Stimulated activated naive CD8-positive, alpha-beta T cell treated with anti-CD3 and anti-CD28 coated beads, Interleukin-15, Interleukin-2, amounts not matched to agents 100 U/mL and 50 U/mL, for 24 hours (primary cell): ENCODE measurements around the gene ADGRV1.
"Not testable (repeated sequence)": the region's sequence is repeated elsewhere in the genome, so short reads cannot be mapped to it uniquely, and the experiment has no call there.

Source experiments
- ATAC-seq: fragments of 150-1000 bp; cut with Tn5 transposase; one replicate; pipeline ENCODE4 v1.10.0; 2021
- DNase-seq: peaks from one replicate; pipeline ENCODE4 v3.0.0; 2021

ADGRV1 gene

GRCh38 chr5:90947667-90948066, 389.1 kb downstream of the ADGRV1 start:
- ATAC-seq: no peak
- DNase-seq: no peak

- ATAC-seq: no peak
- no peak for DNase-seq
Observed at GRCh38 chr5:90948969-90949368, 390.4 kb downstream of the ADGRV1 start.

- no peak for ATAC-seq
- DNase-seq: no peak
Observed at GRCh38 chr5:90949469-90950358, 391.1 kb downstream of the ADGRV1 start.

DNA sequence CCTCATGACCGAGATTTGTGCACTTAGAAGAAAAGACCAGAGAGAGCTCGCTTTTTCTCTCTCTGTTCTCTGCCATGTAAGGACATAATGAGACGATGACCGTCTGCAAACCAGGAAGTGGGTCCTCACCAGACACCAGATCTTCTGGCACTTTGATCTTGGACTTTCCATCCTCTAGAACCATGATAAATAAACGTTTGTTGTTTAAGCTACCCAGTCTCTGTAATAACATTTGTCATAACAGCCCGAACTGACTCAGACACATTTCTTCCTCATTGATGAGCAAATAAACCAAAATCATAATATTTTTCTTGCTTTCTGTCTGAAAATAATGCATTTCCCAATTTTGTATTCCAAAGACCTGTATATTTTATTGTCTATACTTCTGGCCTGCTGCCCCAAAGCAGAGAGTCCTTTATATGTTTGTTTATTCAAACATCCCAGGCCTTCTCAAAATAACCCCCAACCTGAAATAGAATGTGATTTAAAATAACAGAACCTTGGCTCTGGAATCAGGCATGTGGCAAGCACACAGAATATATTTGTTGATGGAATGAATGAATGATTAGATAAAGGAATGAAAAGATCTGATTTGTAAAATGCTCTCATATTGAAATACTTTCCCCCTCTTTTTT, 396.5 kb downstream of the ADGRV1 start:
- no peak for ATAC-seq

DNA sequence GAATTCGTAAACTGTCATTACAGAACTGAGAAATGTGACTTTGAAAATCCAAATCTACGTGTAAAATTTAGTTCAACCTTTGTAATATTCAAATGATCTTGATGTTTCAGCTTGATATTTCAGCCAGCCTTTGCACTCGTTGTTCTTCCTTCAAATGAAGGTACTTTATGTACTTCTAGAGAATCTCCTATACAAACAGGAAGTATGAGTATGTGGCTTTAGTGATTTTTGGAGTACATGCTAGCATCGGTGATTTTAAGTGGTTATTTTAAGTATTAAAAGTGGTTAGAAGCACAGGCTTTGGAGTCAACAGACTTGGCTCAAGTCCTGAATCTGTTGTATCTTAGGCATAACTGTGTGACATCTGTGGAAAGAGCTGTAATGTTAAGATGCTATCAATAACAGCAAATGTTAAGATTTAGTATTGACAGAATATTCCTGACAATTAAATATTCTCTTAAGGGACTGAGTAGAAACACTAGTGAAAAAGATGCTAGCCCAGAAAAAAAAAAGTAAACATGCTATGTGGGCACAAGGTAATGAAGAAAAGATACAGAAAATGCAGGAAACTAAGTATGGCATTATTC, 398.0 kb downstream of the ADGRV1 start:
- peak; percentile 43 for ATAC-seq
- DNase-seq: no peak

More for the DNA sequence above, 396.5 kb downstream of the ADGRV1 start:
- DNase-seq: no peak

GRCh38 chr5:90957906-90958305, 399.3 kb downstream of the ADGRV1 start:
- DNase-seq: no peak

GRCh38 chr5:90959262-90959661, 400.7 kb downstream of the ADGRV1 start:
- DNase-seq (no peak), ATAC-seq (no peak)

More at GRCh38 chr5:90957906-90958305, 399.3 kb downstream of the ADGRV1 start:
- ATAC-seq: no peak

- ATAC-seq (no peak), DNase-seq (no peak)
Observed at GRCh38 chr5:90962481-90962880, 403.9 kb downstream of the ADGRV1 start.

DNA sequence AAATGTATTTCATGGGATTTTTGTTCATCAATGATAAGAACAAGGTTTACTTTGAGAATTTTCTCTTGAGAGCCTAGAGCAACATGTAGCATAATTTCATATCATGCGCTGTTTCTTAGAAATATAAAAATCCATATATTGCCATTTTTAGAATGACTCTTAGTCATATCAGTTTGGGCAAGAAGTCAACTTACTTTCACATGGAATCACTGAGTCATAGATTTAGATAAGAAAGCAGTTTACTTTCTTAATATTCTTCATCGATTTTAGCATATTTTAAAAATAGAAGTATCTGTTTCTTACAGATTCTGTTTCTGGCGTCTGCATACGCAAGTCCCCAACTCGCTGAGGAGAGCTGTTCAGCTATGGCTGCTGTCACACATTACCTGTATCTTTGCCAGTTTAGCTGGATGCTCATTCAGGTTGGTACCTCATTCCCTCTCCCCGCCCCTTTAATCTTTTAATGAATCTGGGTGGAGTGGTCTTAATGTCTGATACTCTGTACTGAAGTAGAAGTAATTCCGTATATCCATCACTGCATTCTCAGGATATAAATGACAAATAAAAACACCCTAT, 406.6 kb downstream of the ADGRV1 start:
- DNase-seq (no peak), ATAC-seq (peak; percentile 14)

- DNase-seq (no peak), ATAC-seq (peak; percentile 49)
Observed at GRCh38 chr5:90967443-90967842, 408.8 kb downstream of the ADGRV1 start.

DNA sequence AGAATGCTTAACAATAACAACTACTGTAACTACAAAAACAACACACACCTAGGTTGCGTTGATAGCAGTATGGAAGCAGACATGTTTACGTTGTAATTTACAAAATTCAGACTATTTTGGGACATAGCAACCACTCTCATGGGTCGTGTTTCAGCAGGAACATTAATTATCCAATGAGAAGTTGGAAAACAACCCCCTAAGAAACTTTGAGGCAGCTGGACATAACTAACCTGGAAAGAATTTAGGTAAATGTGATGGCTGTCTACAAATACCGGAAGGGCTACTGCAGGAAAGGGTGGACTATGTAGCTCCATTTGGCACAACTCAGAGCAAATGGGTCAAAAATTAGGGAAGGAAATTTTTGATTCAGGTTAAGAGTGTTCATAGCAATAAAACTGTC, 409.3 kb downstream of the ADGRV1 start:
- no peak for ATAC-seq
- no peak for DNase-seq

DNA sequence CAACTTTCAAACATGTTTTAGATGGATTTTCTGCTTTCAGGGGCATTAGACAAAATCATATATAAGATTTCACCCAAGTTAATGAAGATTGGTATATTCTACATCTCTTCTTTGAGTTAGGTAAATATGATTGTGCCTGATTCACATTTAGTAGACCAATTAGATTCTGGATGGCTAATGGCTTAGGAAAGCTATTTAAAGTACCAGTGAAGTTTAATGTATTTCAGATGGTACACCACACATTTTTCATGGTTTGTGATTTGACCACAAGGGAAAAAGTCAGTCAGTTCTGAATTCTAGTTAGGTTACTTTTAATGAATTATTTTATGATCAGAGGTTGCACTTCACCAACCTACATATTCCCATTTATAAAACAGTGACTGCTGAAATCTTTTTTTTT, 409.7 kb downstream of the ADGRV1 start:
- ATAC-seq: no peak
- DNase-seq: no peak

DNA sequence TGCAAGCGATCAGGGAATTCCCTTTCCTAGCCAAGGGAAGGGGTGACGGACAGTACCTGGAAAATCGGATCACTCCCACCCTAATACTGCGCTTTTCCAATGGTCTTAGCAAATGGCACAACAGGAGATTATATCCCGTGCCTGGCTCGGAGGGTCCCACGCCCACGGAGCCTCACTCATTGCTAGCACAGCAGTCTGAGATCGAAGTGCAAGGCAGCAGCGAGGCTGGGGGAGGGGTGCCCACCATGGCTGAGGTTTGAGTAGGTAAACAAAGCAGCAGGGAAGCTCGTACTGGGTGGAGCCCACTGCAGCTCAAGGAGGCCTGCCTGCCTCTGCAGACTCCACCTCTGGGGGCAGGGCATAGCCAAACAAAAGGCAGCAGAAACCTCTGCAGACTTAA, 411.3 kb downstream of the ADGRV1 start:
- DNase-seq, ATAC-seq: not testable (repeated sequence)

DNA sequence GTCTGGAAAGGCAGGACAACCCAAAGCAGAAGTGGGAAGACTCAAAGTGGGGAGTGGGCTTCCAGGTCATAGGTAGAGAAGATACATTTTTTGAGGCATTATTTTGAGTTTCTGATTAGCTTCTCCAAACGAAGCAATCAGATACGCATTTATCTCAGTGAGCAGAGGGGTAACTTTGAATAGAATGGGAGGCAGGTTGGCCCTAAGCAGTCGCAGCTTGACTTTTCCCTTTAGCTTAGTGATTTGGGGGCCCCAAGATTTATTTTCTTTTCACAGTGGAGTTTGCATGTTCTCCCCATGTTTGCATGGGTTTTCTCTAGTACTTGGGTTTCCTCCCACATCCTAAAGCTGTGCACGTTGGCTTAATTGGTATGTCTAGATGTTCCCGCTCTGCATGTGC, 422.6 kb downstream of the ADGRV1 start:
- DNase-seq (no peak), ATAC-seq (no peak)

DNA sequence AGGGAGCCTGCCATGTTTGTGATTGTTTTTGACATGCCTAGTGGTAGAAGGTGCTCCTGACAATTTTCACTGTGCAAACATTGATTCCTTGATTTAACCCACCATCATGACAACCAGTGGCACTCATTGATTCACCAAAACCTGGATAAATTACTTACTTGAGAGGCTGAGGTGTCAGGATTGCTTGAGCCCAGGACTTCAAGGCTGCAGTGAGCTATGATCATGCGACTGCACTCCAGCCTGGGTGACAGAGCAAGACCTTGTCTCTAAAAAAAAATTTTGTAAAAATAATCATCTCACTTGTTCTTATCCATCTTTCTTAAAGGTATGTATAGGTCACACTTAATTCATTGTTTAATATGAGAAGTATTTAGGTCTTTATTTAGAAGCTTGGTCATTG, 423.2 kb downstream of the ADGRV1 start:
- DNase-seq (no peak), ATAC-seq (no peak)

DNA sequence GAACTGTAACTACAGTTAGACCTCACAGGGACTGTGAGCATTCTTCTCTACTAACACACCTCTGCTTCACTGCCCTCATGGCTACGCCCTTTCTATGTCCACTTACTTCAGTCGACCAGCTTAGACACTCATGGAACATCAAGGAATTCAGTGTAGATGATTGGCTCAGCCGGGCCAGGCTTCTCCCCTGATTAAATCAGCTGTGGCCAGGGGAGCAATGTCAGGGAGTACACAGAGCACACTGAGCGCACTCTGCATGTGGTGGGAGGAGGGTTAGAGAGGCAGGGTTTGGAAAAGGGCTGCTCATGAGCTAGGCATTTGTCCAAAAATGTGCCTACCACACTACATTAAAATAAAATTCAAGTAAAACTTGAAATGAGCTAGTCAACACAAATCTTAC, 424.0 kb downstream of the ADGRV1 start:
- ATAC-seq: no peak

GRCh38 chr5:90983148-90983547, 424.6 kb downstream of the ADGRV1 start:
- DNase-seq (no peak), ATAC-seq (no peak)

More for the DNA sequence above, 424.0 kb downstream of the ADGRV1 start:
- DNase-seq: no peak

- no peak for ATAC-seq
- DNase-seq: no peak
Observed at GRCh38 chr5:90983711-90984124, 425.1 kb downstream of the ADGRV1 start.

DNA sequence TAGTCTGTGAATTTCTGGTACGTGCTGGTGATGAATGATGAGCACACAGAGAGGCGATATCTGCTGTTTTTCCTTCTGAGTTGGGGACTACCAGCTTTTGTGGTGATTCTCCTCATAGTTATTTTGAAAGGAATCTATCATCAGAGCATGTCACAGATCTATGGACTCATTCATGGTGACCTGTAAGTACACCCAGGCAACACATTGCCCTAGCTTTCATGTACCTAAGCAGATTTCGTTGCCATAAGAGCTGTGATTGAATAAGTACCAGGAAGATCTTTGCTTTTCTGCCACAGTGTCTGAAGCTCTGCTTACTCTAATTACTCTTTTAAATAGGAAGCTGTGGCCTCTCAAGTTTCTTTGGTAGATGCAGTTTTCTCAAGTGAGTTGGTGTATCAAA, 426.7 kb downstream of the ADGRV1 start:
- no peak for ATAC-seq
- no peak for DNase-seq

GRCh38 chr5:90987726-90988125, 429.1 kb downstream of the ADGRV1 start:
- DNase-seq (no peak), ATAC-seq (no peak)

- no peak for DNase-seq
- ATAC-seq: no peak
Observed at GRCh38 chr5:90991201-90991600, 432.6 kb downstream of the ADGRV1 start.

DNA sequence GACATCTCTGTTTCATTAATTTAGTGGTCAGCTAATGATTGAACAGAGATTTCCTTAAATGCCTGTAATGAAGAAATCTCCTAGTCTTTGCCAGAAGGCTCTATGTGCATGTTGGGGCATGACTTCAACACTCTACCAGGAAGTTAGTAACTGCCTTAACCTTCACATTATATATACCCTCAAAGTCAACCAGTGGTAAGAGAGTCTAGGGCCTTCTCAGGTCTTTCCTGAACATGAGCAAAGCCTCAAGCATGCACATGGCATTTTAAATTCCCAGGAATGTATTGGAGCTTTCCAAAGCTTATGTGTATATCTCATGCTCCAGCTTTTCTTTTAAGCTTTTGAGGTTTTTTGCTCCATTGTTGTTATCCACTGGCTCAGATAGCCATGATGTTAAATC, 436.2 kb downstream of the ADGRV1 start:
- DNase-seq: no peak
- ATAC-seq: no peak

- ATAC-seq: no peak
Observed at GRCh38 chr5:90996089-90996488, 437.5 kb downstream of the ADGRV1 start.

More at GRCh38 chr5:90996089-90996488, 437.5 kb downstream of the ADGRV1 start:
- no peak for DNase-seq
